GM12801 (cell line): ENCODE data around the gene GRHL3.

Experiments
- TF ChIP-seq, protein P1 (sequence below): IDR thresholded peaks from one replicate; pipeline ENCODE4 v1.5.1; 2011; ENCODE audit warnings: control low read depth; ENCODE audit not compliant: insufficient read length; ENCODE audit errors: extremely low read depth

GRHL3 gene

DNA sequence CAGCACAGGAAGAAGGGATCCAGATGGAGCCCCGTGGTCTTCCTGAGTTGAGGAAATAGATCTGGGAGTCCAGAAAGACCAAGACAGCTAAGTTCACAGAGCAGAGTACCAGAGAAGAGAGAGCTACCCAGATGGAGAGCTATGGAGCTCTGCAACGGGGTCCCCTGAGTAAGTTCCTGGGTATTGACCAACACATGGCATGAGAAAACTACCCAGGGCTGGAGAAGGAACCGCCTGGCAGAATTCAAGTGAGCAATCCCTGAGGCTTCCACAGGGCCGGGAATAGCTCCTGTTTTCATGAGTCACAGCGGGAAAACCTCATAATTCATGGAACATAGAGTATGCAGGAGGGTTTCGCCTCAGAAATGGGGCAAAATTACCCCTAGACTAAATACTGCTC, 74.7 kb downstream of the GRHL3 start:
- TF ChIP-seq, protein P1, sequence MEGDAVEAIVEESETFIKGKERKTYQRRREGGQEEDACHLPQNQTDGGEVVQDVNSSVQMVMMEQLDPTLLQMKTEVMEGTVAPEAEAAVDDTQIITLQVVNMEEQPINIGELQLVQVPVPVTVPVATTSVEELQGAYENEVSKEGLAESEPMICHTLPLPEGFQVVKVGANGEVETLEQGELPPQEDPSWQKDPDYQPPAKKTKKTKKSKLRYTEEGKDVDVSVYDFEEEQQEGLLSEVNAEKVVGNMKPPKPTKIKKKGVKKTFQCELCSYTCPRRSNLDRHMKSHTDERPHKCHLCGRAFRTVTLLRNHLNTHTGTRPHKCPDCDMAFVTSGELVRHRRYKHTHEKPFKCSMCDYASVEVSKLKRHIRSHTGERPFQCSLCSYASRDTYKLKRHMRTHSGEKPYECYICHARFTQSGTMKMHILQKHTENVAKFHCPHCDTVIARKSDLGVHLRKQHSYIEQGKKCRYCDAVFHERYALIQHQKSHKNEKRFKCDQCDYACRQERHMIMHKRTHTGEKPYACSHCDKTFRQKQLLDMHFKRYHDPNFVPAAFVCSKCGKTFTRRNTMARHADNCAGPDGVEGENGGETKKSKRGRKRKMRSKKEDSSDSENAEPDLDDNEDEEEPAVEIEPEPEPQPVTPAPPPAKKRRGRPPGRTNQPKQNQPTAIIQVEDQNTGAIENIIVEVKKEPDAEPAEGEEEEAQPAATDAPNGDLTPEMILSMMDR: no peak

DNA sequence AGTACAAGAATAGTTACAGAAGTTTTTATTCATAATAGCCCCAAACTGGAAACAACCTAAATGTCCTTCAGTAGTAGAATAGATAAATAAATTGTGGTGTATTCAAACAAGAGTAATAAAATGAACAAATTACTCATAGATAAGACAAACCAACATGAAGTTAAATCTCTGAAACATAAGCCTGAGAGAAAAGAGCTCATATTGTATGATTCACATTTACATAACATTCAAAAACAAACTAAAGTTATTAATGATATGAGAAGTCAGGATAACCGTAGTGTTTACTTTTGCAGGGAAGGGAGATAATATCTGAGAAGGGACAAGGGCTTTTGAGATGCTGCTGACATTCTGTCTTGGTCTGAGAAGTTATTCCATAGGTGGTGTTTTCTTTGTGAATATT, 80.9 kb downstream of the GRHL3 start:
- TF ChIP-seq, protein P1: no peak

DNA sequence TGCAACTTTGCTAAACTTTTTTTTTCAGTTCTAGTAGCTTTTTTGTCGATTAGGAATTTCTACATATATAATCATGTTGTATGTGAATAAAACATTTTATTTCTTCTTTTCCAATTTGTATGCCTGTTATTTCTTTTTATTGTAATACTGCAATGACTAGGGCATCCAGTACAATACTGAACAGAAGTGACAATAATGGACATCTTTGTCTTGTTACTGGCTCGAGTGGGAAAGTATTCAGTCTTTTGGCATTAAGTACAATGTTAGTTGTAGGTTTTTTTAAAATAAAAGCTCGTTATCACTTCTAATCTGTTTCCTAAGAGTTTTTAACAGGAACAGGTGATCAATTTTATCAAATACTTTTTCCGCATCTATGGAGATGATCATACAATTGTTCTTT, 84.6 kb downstream of the GRHL3 start:
- TF ChIP-seq, protein P1: no peak
